ENCODE measurements around the gene HOXD12.

HOXD12 gene

DNA sequence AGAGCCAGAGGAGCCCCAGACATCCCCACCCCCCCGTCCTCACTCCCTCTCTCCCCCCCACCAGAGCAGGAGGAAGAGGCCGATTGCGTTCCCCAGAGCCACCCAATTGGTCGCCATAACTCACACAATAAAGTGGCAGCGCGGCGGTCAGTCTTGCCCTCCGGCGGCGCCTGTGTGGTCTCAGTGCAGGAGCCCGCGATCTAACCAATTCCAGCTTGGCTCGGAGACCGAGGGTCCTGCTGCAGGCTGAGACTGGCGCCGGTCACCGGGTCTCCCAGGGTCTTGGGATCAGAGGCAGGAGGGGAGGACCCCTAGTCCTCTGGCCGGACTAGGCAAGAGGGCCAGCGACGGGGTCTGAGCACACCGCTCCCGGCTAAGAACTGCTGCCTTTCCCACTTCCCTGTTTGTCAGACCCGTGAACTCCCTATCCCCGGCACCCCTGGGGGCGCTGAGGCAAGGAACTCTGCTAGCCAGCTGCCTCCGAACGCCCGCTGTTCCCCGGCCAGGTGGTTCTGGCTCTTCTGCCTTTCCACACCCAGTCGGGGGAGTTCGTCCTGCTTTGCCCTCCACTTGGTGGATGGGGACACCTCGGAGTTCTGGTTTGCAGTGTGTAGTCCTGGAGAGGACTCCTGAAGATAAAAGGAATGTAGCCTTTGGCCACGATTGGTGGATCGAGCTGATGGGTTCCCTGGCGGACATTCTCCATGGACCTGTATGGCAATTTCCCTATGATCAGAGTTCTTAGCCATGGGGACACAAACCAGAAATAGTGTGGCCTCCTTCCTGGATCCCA, 1.0 kb upstream of the HOXD12 start:
- Histone ChIP-seq H3K9ac (peak overlapping the region; percentile 90; the same call in 1 of the 2 replicates), H3K27me3 (ENCODE audit: insufficient read depth, low read depth) (no peaks in the 10 kb centered on the region), H3K4me2 (peak overlapping the region; percentile 95), H3K4me3 (IDR thresholded peaks at IDR 0.05; ENCODE audit: insufficient read depth, low read depth, low read length) (no peak overlapping the region), H2AFZ (ENCODE audit: low read depth) (peak overlapping the region; percentile 97), H4K20me1 (ENCODE audit: insufficient read depth) (no peaks in the 10 kb centered on the region), H3K36me3 (ENCODE audit: insufficient read depth) (no peaks in the 10 kb centered on the region), H3K4me1 (ENCODE audit: low read depth, poor library complexity, severe bottlenecking) (peaks cover 8% of the 10 kb centered on the region), H3K79me2 (ENCODE audit: insufficient read depth, low read depth) (no peaks in the 10 kb centered on the region), H3K27ac (no peak overlapping the region)
- TF ChIP-seq CTCF (conservative IDR thresholded peaks at IDR 0.05; ENCODE audit: low read depth, low read length) = no peak

DNA sequence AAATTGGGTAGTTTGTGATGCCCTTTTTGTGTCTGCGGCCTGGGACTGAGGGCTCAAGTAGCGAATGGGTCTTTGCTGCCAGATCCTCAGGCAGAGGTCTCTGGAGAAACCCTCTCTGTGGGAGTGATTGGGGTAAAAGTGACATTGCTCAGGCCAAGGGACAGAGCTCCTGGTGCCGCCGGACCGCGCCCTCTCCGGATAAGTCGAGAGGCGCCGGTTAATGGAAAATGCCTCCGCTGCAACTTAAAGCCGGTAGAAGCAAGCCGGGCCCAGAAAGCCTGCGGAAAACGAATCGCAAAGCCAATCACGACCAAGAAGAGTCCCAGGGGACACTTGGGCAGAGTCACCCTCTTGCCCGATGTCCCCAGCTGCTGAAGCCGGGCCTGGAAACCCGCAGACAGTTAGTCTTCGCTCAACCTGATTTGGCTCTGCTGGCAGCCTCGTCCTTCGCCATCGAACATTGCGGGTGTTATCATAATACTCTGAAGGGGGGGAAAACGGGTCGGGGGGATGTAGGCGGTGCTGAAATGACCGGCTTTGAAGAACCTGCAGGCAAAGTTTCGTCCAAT, 352 bp upstream of the HOXD12 start:
- H2AFZ ChIP-seq (ENCODE audit: low read depth) = 0 out of 2 replicates have a peak overlapping the region, but pooled peaks have one; percentile 97
- no peaks in the 10 kb centered on the region for H4K20me1 ChIP-seq (ENCODE audit: insufficient read depth)
- peaks cover 8% of the 10 kb centered on the region for H3K4me1 ChIP-seq (ENCODE audit: low read depth, poor library complexity, severe bottlenecking)
- no peaks in the 10 kb centered on the region for H3K27me3 ChIP-seq (ENCODE audit: insufficient read depth, low read depth)
- H3K9ac ChIP-seq = no peak overlapping the region
- no peak overlapping the region; the same call in 1 of the 2 replicates for H3K4me2 ChIP-seq
- no peak overlapping the region for H3K27ac ChIP-seq
- no peak for TF ChIP-seq CTCF (conservative IDR thresholded peaks at IDR 0.05; ENCODE audit: low read depth, low read length)
- no peak overlapping the region for H3K4me3 ChIP-seq (IDR thresholded peaks at IDR 0.05; ENCODE audit: insufficient read depth, low read depth, low read length)
- no peaks in the 10 kb centered on the region for H3K36me3 ChIP-seq (ENCODE audit: insufficient read depth)
- no peaks in the 10 kb centered on the region for H3K79me2 ChIP-seq (ENCODE audit: insufficient read depth, low read depth)

DNA sequence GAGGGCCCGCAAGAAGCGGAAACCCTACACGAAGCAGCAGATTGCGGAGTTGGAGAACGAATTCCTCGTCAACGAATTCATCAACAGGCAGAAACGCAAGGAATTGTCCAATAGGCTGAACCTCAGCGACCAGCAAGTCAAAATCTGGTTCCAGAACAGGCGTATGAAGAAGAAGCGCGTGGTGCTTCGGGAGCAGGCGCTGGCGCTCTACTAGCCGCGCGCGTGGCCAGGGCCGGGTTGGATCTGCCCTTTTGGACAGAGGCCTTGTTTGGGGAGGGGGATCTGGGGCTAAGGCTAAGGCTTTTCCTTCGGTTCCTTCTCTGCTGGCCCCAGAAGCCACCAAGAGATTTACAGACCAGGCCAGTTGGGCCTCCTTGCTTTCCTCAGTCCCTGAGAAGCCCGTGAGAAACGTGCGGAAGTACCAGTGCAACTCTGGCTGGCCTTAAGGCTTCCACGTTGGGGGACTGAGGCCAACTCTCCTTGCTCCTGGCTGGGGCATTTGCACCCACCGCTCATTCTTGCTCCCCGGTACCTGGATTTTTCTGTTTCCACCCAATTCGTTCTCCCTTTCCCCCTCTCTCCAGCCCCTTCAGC, 1.0 kb downstream of the HOXD12 start:
- no peak overlapping the region for H3K27ac ChIP-seq
- H3K79me2 ChIP-seq (ENCODE audit: insufficient read depth, low read depth) = no peaks in the 10 kb centered on the region
- H3K4me1 ChIP-seq (ENCODE audit: low read depth, poor library complexity, severe bottlenecking) = peaks cover 5% of the 10 kb centered on the region
- no peaks in the 10 kb centered on the region for H3K27me3 ChIP-seq (ENCODE audit: insufficient read depth, low read depth)
- H2AFZ ChIP-seq (ENCODE audit: low read depth) = no peak overlapping the region
- no peak for TF ChIP-seq CTCF (conservative IDR thresholded peaks at IDR 0.05; ENCODE audit: low read depth, low read length)
- H3K4me2 ChIP-seq = no peak overlapping the region
- H3K36me3 ChIP-seq (ENCODE audit: insufficient read depth) = no peaks in the 10 kb centered on the region
- H3K9ac ChIP-seq = no peak overlapping the region
- no peaks in the 10 kb centered on the region for H4K20me1 ChIP-seq (ENCODE audit: insufficient read depth)
- no peak overlapping the region for H3K4me3 ChIP-seq (IDR thresholded peaks at IDR 0.05; ENCODE audit: insufficient read depth, low read depth, low read length)

DNA sequence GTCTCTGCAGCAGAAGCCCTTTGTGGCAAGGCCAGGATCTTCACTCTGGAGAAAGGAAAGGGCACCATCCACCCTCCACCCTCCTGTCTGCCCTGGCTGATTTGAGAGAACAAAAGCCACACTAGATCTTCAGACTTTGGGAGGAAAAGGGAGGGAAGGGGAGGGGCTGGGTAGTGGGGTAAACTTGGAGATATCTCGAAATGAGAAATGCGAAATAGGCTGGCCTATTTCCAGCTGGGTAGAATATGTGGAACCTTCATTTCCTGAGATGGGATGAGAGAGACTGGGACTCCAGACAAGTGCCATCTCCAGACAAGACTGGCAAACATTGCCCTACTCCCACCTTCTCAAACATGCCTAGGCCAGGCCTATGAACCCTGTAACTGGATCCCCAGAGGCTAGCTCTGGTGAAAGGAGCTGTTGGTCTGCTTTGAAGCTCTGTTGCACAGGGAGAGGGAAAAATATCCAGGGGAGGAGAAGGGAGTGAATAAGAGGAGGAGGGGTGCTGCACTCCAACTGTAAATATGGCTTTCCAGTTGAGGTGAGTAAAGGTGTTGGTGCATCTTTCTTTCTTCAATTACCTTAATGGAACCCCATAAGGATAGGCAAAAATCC, 1.7 kb downstream of the HOXD12 start:
- Histone ChIP-seq H4K20me1 (ENCODE audit: insufficient read depth) (no peaks in the 10 kb centered on the region), H3K27ac (no peak overlapping the region), H3K4me2 (no peak overlapping the region), H3K27me3 (ENCODE audit: insufficient read depth, low read depth) (no peaks in the 10 kb centered on the region), H3K36me3 (ENCODE audit: insufficient read depth) (no peaks in the 10 kb centered on the region), H3K79me2 (ENCODE audit: insufficient read depth, low read depth) (no peaks in the 10 kb centered on the region), H2AFZ (ENCODE audit: low read depth) (no peak overlapping the region), H3K4me3 (IDR thresholded peaks at IDR 0.05; ENCODE audit: insufficient read depth, low read depth, low read length) (no peak overlapping the region), H3K9ac (no peak overlapping the region), H3K4me1 (ENCODE audit: low read depth, poor library complexity, severe bottlenecking) (no peaks in the 10 kb centered on the region)
- TF ChIP-seq CTCF (conservative IDR thresholded peaks at IDR 0.05; ENCODE audit: low read depth, low read length) = no peak
